Activated CD4-positive, CD25-positive, alpha-beta regulatory T cell treated with anti-CD3 and anti-CD28 coated beads, Interleukin-2, amount 50 U/mL, for 24 hours (primary cell): ENCODE measurements around the gene ZFAND2A.
"Not testable (repeated sequence)": the region's sequence is repeated elsewhere in the genome, so short reads cannot be mapped to it uniquely, and the experiment has no call there.

Experiments used
- ATAC-seq, 2 donors: fragments of 150-1000 bp; cut with Tn5 transposase; one replicate each; pipeline ENCODE4 v1.10.0; 2021; ENCODE audit warnings: mild to moderate bottlenecking in 1 of 2, moderate library complexity in 1 of 2

The ZFAND2A gene

DNA sequence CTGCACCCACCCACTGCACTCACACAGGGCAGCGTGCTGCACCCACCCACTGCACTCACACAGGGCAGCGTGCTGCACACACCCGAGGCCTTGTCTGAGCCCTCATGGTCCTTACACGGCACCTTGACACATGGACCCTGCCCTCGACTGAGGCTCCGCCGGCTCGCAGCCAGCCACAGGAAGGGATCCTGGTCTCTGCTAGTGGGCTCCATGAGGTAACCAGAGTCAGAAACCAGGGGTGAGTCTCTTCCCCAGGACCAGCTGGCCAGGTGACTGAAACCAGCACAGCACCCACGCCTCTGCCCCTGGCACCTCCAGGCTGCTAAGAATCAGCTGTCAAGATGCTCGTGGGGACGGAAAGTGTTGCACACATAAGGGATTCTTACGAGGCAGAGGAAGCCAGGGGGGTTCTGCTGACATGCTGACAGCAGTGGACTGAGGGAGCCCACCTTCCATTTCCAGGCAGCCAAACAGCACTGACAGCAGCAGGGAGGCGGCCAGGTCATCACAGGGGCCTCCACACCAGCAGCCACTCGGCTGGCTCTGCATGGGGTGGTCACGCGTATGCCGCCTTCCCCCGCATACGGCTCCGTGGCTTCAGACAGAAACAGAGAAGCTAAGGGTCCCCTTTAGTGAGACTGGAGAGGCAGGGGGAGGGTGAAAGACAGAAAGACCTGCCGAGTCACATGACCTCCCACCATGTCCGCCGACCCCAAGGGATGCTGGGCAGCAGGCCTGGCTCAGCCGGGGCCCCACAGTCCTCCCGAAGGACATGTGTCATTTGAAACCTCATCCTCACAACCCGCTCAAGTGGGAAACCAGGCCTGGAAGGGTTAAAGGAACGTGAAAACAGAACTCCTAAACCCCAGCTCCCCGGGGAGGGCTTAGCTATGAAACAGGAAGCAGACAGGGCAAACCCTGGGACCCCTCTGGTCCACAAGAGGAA is 37.8 kb downstream of the ZFAND2A start:
- no peak for ATAC-seq

DNA sequence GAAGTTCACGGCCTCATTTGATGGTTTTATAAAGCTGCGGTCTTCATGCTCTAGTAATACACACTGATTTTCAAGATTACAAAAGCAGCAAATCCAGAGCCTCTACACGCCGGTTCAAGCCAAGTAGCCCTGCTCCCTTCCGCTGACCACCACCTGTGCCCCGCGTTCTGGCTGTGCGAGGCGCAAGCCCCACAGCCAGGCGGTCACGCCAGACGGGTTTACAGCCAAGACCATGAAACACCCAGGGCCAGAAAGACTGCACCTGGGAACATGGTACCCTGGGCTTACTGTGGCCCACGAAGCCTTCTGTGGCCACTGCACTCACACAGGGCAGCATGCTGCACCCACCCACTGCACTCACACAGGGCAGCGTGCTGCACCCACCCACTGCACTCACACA is 38.5 kb downstream of the ZFAND2A start:
- ATAC-seq: no peak

DNA sequence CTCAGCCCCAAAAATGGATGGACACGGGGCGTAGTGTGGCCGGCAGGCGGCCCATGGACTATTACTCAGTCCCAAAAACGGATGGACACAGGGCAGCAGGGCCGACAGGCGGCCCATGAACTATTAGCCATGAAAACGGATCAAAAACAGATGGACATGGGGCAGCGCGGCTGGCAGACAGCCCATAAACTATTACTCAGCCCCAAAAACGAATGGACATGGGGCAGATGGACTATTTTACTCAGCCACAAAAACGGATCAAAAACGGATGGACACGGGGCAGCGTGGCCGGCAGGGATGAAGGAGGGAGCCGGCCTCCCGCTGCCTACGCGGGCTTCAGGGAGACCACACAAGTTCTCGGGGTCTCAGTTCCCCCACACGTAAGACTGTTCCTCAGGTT is 39.2 kb downstream of the ZFAND2A start:
- no peak for ATAC-seq

DNA sequence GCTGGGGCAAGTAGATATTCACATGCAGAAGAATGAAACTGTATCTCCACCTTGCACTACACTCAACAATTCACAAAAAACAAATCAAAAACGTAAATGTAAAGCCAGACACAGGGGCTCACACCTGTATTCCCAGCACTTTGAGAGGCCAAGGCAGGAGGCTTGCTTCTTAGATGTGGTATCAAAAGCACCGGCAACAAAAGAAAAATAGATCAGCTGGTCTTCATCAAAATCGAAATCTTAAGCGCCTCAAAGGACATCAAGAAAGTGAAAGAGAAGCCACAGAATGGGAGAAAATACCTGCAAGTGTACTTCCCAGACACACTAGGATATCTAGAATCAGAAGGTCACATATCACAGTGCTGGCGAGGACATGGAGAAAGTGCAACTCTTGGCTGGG is 40.8 kb downstream of the ZFAND2A start:
- no peak for ATAC-seq

DNA sequence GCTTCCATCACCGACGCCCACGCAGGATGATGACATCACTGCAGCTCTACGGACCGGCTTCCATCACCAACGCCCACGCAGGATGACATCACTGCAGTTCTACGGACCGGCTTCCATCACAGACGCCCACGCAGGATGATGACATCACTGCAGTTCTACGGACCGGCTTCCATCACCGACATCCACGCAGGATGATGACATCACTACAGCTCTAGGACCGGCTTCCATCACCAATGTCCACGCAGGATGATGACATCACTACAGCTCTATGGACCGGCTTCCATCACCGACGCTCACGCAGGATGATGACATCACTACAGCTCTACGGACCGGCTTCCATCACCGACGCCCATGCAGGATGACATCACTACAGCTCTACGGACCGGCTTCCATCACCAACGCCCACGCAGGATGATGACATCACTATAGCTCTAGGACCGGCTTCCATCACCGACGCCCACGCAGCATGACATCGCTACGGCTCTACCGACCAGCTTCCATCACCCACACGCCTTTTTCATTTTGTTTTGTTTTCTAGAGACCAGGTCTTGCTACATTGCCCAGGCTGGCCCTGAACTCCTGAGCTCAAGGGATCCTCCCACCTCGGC is 42.6 kb downstream of the ZFAND2A start:
- no peak for ATAC-seq

DNA sequence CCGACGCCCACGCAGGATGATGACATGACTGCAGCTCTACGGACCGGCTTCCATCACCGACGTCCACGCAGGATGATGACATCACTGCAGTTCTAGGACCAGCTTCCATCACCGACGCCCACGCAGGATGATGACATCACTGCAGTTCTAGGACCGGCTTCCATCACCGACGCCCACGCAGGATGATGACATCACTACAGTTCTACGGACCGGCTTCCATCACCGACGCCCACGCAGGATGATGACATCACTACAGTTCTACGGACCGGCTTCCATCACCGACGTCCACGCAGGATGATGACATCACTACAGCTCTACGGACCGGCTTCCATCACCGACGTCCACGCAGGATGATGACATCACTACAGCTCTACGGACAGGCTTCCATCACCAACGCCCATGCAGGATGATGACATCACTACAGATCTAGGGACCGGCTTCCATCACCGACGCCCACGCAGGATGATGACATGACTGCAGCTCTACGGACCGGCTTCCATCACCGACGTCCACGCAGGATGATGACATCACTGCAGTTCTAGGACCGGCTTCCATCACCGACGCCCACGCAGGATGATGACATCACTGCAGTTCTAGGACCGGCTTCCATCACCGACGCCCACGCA is 43.5 kb downstream of the ZFAND2A start:
- not testable (repeated sequence) for ATAC-seq

DNA sequence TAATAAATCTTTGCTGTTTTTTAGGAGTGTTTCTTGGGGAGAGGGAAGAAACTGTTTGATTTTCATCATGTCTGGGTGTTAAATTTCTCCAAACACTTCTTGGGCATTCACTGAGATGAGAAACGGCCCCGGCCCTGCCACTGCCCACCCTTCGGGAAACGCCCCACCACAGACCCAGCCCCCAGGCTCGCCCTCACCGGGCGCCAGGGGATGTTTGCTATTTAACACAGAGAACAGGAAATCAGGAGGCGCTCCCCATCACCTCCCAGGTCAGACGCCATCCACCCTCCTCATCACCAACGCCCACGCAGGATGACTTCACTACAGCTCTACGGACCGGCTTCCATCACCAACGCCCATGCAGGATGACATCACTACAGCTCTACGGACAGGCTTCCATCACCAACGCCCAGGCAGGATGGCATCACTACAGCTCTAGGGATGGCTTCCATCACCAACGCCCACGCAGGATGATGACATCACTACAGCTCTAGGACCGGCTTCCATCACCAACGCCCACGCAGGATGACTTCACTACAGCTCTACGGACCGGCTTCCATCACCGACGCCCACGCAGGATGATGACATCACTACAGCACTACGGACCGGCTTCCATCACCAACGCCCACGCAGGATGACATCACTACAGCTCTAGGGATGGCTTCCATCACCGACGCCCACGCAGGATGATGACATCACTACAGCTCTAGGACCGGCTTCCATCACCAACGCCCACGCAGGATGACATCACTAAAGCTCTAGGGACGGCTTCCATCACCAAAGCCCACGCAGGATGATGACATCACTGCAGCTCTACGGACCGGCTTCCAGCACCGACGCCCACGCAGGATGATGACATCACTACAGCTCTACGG is 44.6 kb downstream of the ZFAND2A start:
- ATAC-seq: not testable (repeated sequence)

DNA sequence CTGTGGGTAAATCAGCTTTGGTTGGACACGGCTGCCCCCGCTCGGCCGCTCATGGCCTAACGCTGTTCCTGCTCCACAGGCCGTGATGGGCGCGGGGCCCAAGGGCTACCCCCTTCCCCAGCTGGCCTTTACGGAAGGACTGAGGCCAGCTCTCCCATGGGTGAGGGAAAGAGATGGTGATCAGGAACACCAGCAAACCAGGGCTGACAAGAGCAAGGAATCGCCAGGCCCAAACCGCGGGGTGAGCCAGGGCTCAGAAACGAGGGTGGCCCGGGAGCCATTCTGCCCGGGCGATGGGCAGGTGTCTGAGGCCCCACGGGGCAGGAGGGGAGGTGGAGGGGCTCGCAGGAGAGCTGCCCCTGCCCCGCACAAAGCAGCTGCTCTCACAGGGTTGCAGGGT is 45.5 kb downstream of the ZFAND2A start:
- no peak for ATAC-seq

DNA sequence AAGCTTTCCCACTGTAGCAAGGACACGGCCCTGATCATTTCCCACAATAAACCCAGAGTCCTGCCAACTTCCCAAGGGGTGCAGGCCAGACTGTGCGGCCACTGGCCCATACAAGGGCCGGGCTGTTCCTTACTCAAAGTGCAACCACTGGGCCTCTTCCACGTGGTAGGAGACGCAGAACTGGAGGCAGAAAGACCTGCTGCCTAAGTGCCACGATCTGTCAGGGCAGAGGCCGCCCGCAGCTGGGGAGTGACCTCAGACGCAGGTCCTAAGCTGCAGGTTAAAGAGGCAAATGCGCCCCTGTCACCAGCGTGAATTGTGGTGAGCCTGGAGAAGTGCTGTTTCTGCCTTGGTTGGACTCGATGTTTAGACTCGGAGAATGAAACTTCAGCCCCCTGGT is 45.9 kb downstream of the ZFAND2A start:
- ATAC-seq: no peak

DNA sequence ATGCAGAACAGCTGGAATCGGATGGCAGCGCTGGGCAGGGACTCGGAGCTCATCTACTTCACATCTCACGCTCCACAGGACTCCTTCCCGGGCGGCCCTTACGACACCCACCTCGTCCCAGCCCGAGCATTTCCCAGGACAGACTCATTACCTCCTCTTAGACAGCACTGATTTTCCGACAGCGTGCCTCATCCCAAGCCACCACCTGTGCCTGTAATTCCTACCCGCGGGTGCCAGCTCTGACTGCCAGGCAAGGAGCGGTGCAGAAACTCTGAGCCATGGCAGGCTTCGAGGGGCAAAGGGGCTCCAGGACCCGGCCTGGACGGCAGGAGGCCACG is 46.5 kb downstream of the ZFAND2A start:
- no peak for ATAC-seq

DNA sequence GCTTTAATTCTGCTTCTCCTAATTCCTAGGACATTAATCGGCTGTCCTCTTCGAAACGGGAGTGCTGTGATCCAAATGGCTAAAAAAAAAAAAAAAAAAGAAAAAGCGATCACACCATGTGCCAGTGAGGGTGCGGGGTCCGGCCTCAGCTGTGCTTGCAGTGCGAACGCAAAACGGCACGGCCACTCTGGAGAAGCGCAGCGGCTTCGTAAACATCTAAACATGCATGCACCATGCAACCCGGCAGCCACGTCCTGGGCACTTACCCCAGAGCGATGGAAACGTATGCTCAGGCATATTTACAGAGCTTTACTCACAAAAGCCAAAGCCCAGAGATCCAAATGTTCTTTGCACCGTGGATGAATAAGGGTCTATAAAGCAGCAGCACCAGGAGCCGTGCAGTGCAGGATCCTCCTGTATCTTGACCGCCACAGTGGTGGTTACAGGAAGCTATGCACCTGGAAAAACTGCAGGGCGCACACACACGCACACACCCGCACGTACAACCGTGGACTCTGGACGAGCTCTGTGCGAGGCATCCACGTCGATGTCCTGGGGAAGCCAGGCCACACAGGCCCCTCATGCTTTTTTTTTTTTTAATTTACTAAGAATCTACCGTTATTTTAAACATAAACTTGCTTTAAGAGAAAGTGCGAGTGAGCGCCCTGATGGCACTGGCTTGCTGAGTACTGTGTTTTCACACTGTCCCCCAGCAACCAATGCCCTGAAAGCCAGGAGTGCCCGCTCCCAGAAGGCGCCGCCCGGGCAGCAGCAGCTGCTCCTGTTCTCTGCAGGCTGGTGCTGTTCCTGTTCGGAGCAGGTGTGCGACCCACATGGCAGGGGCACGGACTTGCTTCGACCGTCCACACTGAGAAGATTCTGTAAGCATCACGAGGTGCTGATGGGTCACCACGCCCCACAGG is 47.1 kb downstream of the ZFAND2A start:
- ATAC-seq: no peak

DNA sequence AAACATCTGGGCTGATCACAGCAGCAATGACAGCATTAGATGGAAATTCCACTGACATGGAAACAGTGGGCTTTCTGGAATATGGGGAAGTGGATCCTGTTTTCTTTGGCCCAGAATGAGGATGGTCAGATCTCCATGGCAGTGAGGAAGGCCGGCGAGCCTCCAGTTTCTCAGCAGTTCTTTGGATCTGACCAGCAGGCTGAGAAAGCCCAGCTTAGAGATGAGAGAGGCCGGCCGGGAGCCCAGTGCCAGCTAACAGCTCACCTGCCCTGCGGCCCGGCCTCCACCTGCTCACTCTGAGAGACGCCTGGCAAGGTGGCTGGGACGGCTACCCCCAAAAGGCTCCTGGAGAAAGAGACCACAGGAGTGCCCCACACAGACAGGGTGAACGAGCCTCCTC is 47.9 kb downstream of the ZFAND2A start:
- no peak for ATAC-seq

DNA sequence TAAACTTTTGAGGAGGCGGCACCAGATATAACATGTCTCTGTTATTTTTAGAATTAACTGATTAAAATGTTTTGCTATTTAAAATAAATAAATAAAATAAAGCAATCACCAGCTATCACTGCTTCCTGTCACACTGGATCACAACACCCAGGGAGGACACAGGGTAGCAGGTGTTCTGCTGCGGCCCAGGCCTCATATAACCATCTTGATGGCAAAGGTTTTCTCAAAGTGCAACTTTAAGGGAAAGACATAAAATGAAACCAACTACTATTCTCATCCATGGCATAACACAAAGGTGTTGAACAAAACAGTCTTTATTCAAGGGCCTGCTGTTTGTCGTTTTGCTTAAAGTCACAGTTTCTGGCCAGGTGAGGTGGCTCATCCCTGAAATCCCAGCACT is 48.8 kb downstream of the ZFAND2A start:
- ATAC-seq: no peak

DNA sequence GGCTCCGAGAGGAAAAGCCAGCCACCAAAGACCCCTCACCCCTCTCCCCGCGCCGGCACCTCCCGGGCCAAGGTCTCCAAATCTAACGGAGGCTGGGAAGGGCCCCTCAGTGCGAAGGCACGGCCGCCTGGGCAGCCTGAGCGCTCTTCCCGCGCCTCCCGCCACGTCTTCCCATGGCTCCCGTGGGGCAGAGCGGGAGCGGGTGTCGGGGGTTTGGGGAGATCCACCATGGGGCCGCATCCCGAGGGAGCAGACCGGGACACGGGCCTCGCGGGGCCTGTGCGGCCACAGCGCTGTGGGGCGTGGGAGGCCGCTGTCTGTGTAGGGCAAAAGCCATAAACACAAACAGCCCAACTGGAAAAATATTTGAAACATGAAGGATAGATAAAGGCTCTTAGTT is 49.6 kb downstream of the ZFAND2A start:
- ATAC-seq: no peak

DNA sequence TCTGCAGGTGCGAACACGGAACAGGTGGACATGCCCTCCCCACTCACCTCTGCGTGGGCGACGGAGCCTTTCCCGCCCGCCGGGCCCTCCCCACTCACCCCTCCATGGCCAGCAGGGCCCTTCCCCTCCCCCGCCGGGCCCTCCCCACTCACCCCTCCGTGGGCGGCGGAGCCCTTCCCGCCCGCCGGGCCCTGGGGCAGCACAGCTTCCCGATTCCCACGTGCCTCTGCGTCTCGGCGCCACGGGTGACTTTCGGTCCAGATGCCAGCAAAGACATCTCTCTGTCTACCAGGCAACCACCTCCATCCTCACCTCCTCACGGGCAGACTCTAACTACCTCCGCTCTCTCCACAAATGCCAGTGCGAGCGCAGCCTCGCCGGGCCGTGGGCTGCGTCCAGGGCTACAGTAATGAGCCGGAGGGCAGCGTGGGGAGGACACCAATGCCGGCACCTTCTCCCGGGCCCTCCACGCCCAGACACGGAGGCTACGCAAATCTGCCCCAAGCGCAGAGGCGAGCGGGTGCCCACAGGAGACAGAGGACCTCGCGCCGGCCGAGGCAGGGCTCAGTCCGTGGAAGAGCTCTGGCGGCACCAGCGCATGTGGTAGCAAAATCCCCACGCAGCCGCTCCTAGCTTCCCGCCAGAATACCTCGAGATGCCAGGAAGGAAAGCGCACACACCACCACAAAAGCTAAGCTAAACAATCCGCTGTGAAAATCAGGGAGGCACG is 50.2 kb downstream of the ZFAND2A start:
- ATAC-seq: no peak

DNA sequence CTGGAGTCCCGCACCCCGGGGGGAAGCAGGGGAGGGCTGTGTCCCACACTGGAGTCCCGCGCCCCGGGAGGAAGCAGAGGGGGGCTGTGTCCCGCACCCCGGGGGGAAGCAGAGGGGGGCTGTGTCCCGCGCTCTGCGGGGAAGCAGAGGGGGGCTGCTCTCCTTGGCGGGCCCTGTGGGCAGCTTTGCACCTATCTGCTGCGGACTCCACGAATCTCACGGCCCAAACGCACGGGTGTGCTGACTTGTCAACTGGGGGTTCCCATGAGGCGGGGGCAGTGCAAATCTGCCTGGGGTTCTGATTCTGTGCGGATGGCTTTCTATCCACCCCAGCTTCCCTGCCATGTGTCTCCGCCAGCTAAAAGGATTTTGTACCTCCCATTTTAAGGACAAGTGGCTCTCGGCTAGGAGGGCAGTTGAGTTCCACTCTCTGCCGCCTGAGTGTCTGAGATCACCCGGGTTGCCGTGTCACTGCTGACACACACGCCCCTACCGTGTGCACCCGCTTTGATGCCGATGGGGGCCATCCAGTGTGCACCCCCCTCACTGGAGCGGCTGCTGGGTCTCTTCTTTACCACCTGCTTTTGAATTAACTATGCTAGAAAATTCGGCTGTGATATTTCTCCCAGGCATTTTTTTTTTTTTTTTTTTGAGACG is 51.6 kb downstream of the ZFAND2A start:
- no peak for ATAC-seq

DNA sequence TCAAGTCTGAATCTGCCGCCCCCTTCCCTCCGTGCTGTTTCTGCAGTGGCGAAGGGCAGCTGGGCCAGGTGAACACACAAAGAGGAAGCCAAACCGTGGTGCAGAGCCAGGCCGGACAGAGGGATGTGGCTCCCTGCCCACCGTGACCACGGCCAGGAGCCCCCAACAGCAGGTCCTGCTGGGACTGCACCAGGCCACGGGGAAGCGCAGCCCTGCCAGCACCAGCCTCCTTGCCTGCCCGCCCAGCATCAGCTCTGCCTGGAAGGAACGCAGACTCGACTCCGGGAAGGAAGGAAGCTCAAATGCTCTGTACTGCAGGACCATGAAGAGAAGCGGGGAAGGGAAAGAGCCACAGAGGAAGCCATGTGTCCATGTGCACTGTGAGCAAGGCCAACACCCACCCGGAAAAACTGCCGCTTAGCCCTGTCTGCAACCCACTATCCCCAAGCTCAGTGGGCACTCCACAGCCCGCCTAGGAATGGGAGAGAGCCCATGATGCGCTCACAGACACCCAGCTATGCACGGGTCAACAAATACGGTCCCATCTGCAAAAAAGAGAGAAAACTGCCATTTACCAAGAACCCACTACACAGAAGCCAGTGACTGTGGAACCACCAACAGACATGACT is 53.1 kb downstream of the ZFAND2A start:
- no peak for ATAC-seq

DNA sequence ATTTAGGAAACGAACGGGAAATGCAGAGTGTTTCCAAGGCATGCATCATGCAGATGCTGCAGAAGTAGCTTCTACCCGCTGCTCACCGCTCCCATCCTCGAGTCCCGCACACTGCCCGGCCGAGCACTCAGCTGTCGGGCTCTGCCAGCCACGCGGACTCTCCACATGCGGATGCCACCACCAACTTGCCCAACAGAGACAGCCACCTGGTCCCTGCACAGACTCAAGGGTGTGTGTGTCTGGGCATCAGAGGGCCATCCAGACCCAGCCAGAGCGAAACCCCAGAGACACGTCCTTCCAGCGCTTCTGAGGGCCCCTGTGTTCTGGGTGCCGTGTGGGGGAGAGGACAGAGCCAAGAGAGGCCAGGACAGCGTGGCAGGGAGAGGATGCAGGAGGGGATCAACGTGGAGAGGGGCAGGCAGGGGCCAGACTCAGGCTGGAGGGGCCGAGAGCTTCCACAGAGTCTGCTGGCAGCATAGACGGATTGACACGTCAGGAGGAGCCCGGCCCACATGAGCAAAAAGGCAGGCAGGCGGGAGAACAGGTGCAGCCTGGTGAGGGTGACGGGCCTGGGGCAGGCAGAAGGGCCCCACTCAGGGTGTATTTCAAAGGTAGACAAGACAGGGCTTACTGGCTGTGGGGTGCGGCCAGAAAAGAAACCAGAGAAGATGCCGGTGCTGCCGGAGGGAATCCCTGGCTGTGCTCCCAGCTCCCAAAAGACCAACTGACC is 53.8 kb downstream of the ZFAND2A start:
- no peak for ATAC-seq

DNA sequence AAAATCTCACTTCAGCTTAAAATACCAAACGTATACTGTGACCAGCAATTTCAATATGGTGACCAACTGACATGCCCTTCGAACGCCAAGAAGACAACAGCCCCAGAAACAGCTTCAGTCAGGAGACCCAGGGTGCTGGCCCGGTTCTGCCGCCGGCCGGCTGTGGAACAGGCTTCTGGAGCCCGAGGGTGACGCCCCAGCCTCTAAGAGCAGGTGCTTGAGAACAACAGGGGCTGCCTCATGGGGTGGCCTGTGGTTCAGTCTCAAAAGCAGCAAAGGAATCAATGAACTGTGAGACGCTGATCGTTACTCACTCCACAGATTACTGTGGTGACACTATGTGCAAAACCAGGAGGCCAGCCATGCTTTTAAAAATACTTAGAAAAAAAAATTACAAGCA is 54.8 kb downstream of the ZFAND2A start:
- no peak for ATAC-seq
